Stimulated activated naive CD8-positive, alpha-beta T cell treated with anti-CD3 and anti-CD28 coated beads, Interleukin-15, Interleukin-2, amounts not matched to agents 100 ng/mL and 50 ng/mL, for 24 hours (primary cell): ENCODE measurements around the gene TXNDC17.
"Not testable (repeated sequence)": the region's sequence is repeated elsewhere in the genome, so short reads cannot be mapped to it uniquely, and the experiment has no call there.

Experiments
- H3K27ac Mint-ChIP-seq: one replicate; pipeline ENCODE4 v1.8.0; 2021; ENCODE audit warnings: mild to moderate bottlenecking, mixed read lengths
- H3K27me3 Mint-ChIP-seq: one replicate; pipeline ENCODE4 v1.8.0; 2021; ENCODE audit warnings: mixed read lengths
- H3K36me3 Mint-ChIP-seq: one replicate; pipeline ENCODE4 v1.8.0; 2021; ENCODE audit warnings: low read depth, mixed read lengths
- H3K4me1 Mint-ChIP-seq: one replicate; pipeline ENCODE4 v1.8.0; 2021; ENCODE audit warnings: low read depth, mixed read lengths
- H3K4me3 Mint-ChIP-seq: one replicate; pipeline ENCODE4 v1.8.0; 2021; ENCODE audit warnings: mild to moderate bottlenecking, mixed read lengths
- H3K9me3 Mint-ChIP-seq: one replicate; pipeline ENCODE4 v1.8.0; 2021; ENCODE audit warnings: mixed read lengths

The TXNDC17 gene

GRCh38 chr17:6640536-6641246 lies at the start of gene TXNDC17, which contains the start of gene KIAA0753:
TXNDC17 (plus strand) TSS chr17:6641060; CDS start chr17:6641083, 23 bp downstream.
KIAA0753 (minus strand) TSS chr17:6640711; CDS start chr17:6635103, 5,608 bp downstream.
- H3K9me3 Mint-ChIP-seq = no peaks in the 10 kb centered on the region
- H3K36me3 Mint-ChIP-seq = peaks cover 40% of the 10 kb centered on the region

DNA sequence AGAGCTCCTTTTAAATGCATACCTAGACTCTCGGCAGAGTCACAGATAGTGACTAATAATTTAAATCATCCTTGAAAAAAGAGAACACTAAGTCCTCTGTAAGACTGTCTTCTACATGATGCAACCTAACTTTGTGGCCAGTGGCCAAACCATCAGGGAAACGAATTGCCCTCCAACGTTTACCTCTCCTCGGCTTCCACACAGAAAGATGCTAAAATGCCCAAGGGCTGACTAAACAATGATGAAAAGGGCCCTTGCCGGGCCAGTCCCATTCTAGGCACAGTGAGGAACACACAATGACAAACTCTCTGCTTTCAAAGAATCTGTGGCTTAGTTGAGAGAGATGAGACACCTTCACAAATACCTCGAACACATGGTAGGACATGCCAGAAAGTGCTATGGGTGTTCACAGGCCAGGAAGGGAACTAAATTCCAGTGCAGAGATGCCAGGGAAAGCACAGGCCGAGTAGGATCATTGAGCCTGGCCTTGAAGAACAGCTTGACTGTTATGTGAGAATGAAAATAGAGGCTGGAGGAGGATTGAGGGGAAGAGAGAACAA lies 49.2 kb upstream of the TXNDC17 start:
- Mint-ChIP-seq H3K36me3 (peaks cover 77% of the 10 kb centered on the region), H3K27ac (no peak overlapping the region)

More at GRCh38 chr17:6640536-6641246, at the start of gene TXNDC17, which contains the start of gene KIAA0753:
- Mint-ChIP-seq H3K4me1 (peaks cover 66% of the 10 kb centered on the region), H3K27ac (peak within 1 kb of the TSS; percentile 99), H3K27me3 (no peaks in the 10 kb centered on the region), H3K4me3 (peak within 1 kb of the TSS; percentile 99)

GRCh38 chr17:6592173-6592572 lies 48.7 kb upstream of the TXNDC17 start:
- Mint-ChIP-seq H3K27ac (no peak overlapping the region), H3K4me1 (no peaks in the 10 kb centered on the region), H3K9me3 (no peaks in the 10 kb centered on the region), H3K4me3 (no peak overlapping the region), H3K27me3 (no peaks in the 10 kb centered on the region), H3K36me3 (peaks cover 80% of the 10 kb centered on the region)

More for the DNA sequence above, 49.2 kb upstream of the TXNDC17 start:
- Mint-ChIP-seq H3K4me1 (no peaks in the 10 kb centered on the region), H3K27me3 (no peaks in the 10 kb centered on the region), H3K9me3 (no peaks in the 10 kb centered on the region), H3K4me3 (no peak overlapping the region)

DNA sequence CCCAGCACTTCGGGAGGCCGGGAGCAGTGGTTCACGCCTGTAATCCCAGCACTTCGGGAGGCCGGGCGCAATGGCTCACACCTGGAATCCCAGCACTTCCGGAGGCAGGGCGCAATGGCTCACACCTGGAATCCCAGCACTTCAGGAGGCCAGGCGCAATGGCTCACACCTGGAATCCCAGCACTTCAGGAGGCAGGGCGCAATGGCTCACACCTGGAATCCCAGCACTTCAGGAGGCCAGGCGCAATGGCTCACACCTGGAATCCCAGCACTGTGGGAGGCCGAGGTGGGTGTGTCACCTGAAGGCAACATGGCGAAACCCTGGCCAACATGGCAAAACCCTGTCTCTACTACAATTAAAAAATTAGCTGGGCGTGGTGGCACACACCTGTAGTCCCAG lies 47.5 kb upstream of the TXNDC17 start:
- H3K4me1 Mint-ChIP-seq, H3K9me3 Mint-ChIP-seq, H3K27me3 Mint-ChIP-seq, H3K27ac Mint-ChIP-seq, H3K4me3 Mint-ChIP-seq: not testable (repeated sequence)
- peaks cover 74% of the 10 kb centered on the region for H3K36me3 Mint-ChIP-seq

DNA sequence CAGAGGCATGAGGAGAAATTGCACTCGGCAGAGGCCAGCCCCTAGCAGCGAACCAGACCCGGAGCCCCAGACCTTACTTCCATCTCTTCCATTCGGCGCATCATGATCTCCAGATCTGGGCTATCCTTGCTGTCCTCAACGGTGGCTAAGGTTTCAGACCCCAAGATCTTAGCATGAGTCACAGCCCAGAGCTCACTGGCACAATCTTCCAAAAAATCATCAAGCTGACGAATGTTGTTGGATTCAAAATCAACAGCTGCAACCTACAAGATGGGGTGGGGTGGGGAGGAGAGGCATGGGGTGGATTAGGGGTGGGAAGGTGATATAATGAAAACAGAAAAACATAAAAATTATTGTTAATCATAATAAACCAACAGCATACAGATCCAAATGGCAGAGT lies 44.8 kb upstream of the TXNDC17 start:
- no peak overlapping the region for H3K4me3 Mint-ChIP-seq

GRCh38 chr17:6596511-6596910 lies 44.3 kb upstream of the TXNDC17 start:
- Mint-ChIP-seq H3K36me3 (peaks cover 77% of the 10 kb centered on the region), H3K27me3 (no peaks in the 10 kb centered on the region), H3K9me3 (no peaks in the 10 kb centered on the region), H3K27ac (no peak overlapping the region), H3K4me1 (no peaks in the 10 kb centered on the region), H3K4me3 (no peak overlapping the region)

More for the DNA sequence above, 44.8 kb upstream of the TXNDC17 start:
- Mint-ChIP-seq H3K27ac (no peak overlapping the region), H3K27me3 (no peaks in the 10 kb centered on the region), H3K36me3 (peaks cover 78% of the 10 kb centered on the region), H3K9me3 (no peaks in the 10 kb centered on the region), H3K4me1 (no peaks in the 10 kb centered on the region)

DNA sequence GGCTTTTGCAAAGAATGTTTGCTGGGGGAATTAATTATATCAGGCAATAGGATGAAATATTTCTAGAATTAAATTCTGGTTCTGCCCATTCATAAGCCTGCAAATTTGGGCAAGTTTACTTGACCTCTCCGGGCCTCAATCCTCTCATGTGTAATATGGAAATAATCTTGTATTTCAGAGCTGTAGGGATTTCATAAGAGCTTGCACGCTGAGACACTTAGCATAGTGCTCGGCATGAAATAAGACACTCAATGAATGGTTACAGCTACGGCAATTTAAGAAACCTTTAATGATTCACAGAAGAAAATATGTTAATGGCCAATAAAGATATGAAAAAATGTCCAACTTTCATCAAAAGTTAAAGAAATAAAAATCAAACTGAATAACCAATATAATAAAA lies 43.9 kb upstream of the TXNDC17 start:
- Mint-ChIP-seq H3K9me3 (no peaks in the 10 kb centered on the region), H3K4me1 (no peaks in the 10 kb centered on the region), H3K27me3 (no peaks in the 10 kb centered on the region), H3K27ac (no peak overlapping the region), H3K4me3 (no peak overlapping the region), H3K36me3 (peaks cover 76% of the 10 kb centered on the region)

DNA sequence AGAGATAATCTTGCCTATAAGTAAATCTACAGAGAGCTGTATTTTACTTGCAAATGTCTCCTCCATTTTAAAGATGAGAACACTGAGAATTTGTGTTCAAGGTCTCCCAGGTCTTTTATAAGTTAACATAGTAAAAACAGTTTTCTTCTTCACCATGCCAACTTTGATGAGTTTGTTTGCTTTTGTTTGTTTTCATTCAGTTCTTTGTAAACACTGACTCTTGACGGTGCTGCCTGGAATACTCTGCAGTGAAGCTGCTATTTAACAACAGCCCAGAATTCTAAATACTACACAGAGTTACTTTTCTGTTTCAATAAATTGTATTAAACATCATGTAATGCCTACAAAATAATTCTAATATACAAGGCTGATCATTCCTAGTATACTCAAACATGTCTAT lies 43.1 kb upstream of the TXNDC17 start:
- Mint-ChIP-seq H3K4me1 (no peaks in the 10 kb centered on the region), H3K27ac (no peak overlapping the region), H3K36me3 (peaks cover 76% of the 10 kb centered on the region), H3K9me3 (no peaks in the 10 kb centered on the region), H3K27me3 (no peaks in the 10 kb centered on the region), H3K4me3 (no peak overlapping the region)

DNA sequence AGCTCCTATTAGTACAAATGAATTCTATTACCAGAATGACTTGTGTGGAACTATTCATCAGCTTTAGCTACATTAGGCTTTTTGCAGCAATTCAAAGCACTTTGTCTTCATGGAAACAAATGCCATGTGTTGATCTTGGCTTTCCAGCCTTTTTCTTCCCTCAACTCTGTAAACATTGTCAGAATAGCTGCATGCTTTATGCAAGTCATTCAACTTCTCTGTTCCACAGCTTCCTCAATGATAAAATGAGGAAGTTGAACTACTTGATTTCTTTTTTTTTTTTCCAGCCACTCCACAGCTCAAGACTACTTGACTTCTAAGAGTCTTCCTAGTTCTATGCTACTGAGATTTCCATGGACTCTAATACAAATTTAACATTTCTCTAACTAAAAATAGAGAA lies 41.5 kb upstream of the TXNDC17 start:
- no peak overlapping the region for H3K4me3 Mint-ChIP-seq
- no peaks in the 10 kb centered on the region for H3K27me3 Mint-ChIP-seq
- peaks cover 77% of the 10 kb centered on the region for H3K36me3 Mint-ChIP-seq
- H3K27ac Mint-ChIP-seq = no peak overlapping the region
- no peaks in the 10 kb centered on the region for H3K9me3 Mint-ChIP-seq
- no peaks in the 10 kb centered on the region for H3K4me1 Mint-ChIP-seq

GRCh38 chr17:6602141-6602540 lies 38.7 kb upstream of the TXNDC17 start:
- no peaks in the 10 kb centered on the region for H3K4me1 Mint-ChIP-seq
- H3K9me3 Mint-ChIP-seq = no peaks in the 10 kb centered on the region
- H3K27ac Mint-ChIP-seq = no peak overlapping the region
- H3K4me3 Mint-ChIP-seq = no peak overlapping the region
- H3K27me3 Mint-ChIP-seq = no peaks in the 10 kb centered on the region
- peaks cover 72% of the 10 kb centered on the region for H3K36me3 Mint-ChIP-seq

GRCh38 chr17:6603744-6604325 lies 37.0 kb upstream of the TXNDC17 start:
- Mint-ChIP-seq H3K4me3 (no peak overlapping the region), H3K27ac (no peak overlapping the region), H3K36me3 (peaks cover 76% of the 10 kb centered on the region), H3K4me1 (no peaks in the 10 kb centered on the region), H3K27me3 (no peaks in the 10 kb centered on the region), H3K9me3 (no peaks in the 10 kb centered on the region)

DNA sequence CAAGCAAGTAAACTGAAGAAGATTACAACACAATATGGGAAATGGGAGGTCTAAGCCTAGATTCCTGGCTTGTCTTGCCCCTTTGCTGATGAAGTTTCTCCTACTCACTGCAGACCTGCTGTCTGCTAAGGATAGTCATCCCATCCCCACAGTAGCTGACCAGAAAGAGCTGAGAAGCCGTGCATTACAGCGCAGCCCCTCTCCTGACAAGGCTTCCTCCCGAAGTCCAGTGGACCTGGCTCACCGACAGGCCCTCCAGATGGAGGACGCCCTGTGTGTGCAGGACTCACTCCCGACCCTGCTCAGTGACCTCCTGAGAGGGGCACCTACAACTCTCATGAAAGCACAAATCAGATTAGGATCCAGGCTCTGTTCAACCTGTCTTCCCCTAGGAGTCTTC lies 35.7 kb upstream of the TXNDC17 start:
- no peaks in the 10 kb centered on the region for H3K9me3 Mint-ChIP-seq
- H3K4me3 Mint-ChIP-seq = no peak overlapping the region
- H3K27ac Mint-ChIP-seq = no peak overlapping the region
- H3K36me3 Mint-ChIP-seq = peaks cover 79% of the 10 kb centered on the region
- H3K27me3 Mint-ChIP-seq = no peaks in the 10 kb centered on the region
- H3K4me1 Mint-ChIP-seq = peaks cover 6% of the 10 kb centered on the region

GRCh38 chr17:6608321-6608720 lies 32.5 kb upstream of the TXNDC17 start:
- H3K9me3 Mint-ChIP-seq = no peaks in the 10 kb centered on the region
- peaks cover 63% of the 10 kb centered on the region for H3K36me3 Mint-ChIP-seq

GRCh38 chr17:6610011-6610410 lies 30.8 kb upstream of the TXNDC17 start:
- Mint-ChIP-seq H3K27ac (no peak overlapping the region), H3K4me3 (no peak overlapping the region), H3K9me3 (no peaks in the 10 kb centered on the region), H3K27me3 (no peaks in the 10 kb centered on the region), H3K36me3 (peaks cover 63% of the 10 kb centered on the region), H3K4me1 (peaks cover 6% of the 10 kb centered on the region)

More at GRCh38 chr17:6608321-6608720, 32.5 kb upstream of the TXNDC17 start:
- H3K27ac Mint-ChIP-seq = no peak overlapping the region
- H3K4me3 Mint-ChIP-seq = no peak overlapping the region
- H3K4me1 Mint-ChIP-seq = peaks cover 6% of the 10 kb centered on the region
- H3K27me3 Mint-ChIP-seq = no peaks in the 10 kb centered on the region

DNA sequence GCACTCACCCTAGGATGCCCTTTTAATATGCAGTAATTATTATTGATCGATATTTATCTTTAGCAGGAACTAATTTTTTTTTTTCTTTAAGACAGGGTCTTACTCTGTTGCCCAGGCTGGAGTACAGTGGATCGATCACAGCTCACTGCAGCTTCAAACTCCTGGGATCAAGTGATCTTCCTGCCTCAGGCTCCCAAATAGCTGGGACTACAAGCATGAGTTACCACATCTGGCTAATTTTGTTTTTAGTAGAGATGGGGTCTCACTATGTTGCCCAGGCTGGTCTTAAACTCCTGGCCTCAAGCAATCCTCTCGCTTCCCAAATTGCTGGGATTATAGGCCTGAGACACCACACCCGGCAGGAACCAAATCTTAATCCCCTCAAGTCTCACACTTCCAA lies 29.6 kb upstream of the TXNDC17 start:
- Mint-ChIP-seq H3K9me3 (no peaks in the 10 kb centered on the region), H3K4me1 (peaks cover 6% of the 10 kb centered on the region), H3K4me3 (no peak overlapping the region), H3K27ac (no peak overlapping the region), H3K36me3 (peaks cover 59% of the 10 kb centered on the region), H3K27me3 (no peaks in the 10 kb centered on the region)
